ENCODE results near the gene CTDSPL.

CTDSPL gene

GRCh38 chr3:38005076-38006020 is 143.7 kb downstream of the CTDSPL start:
- no peak for DNase-seq

- DNase-seq, result no peak
Measured at GRCh38 chr3:38006031-38006430, 144.4 kb downstream of the CTDSPL start.

- DNase-seq, result no peak
Measured at GRCh38 chr3:38006445-38006995, 144.8 kb downstream of the CTDSPL start.

GRCh38 chr3:38007754-38008090 is 146.0 kb downstream of the CTDSPL start:
- no peak for DNase-seq

- no peak for DNase-seq
Measured at GRCh38 chr3:38008191-38008701, 146.6 kb downstream of the CTDSPL start.

GRCh38 chr3:38008971-38009580 is 147.4 kb downstream of the CTDSPL start:
- DNase-seq, result no peak

GRCh38 chr3:38009807-38010591 is 148.3 kb downstream of the CTDSPL start:
- DNase-seq, result no peak

- no peak for DNase-seq
Measured at GRCh38 chr3:38011111-38011510, 149.4 kb downstream of the CTDSPL start.

- no peak for DNase-seq
Measured at GRCh38 chr3:38015485-38015884, 153.8 kb downstream of the CTDSPL start.

- no peak for DNase-seq
Measured at GRCh38 chr3:38015984-38016383, 154.3 kb downstream of the CTDSPL start.

- DNase-seq, result no peak
Measured at GRCh38 chr3:38016410-38016809, 154.7 kb downstream of the CTDSPL start.

- no peak for DNase-seq
Measured at GRCh38 chr3:38016847-38017444, 155.3 kb downstream of the CTDSPL start.

GRCh38 chr3:38017445-38018295 is 156.0 kb downstream of the CTDSPL start:
- DNase-seq, result no peak

- no peak for DNase-seq
Measured at GRCh38 chr3:38018296-38019266, 156.9 kb downstream of the CTDSPL start.

- DNase-seq, result no peak
Measured at GRCh38 chr3:38019658-38020341, 158.1 kb downstream of the CTDSPL start.

- no peak for DNase-seq
Measured at GRCh38 chr3:38020342-38020726, 158.7 kb downstream of the CTDSPL start.

GRCh38 chr3:38021196-38021595 is 159.5 kb downstream of the CTDSPL start:
- no peak for DNase-seq

GRCh38 chr3:38022301-38022700 is 160.6 kb downstream of the CTDSPL start:
- no peak for DNase-seq

- DNase-seq, result no peak
Measured at GRCh38 chr3:38022896-38023709, 161.4 kb downstream of the CTDSPL start.
